GM21737 (cell line): ENCODE data around the gene ATF2.
"Not testable (repeated sequence)": the region's sequence is repeated elsewhere in the genome, so short reads cannot be mapped to it uniquely, and the experiment has no call there.

Experiments
- ATAC-seq: cut with Tn5 transposase; IDR thresholded peaks from one replicate; pipeline ENCODE4 v1.9.1; 2021; ENCODE audit warnings: mild to moderate bottlenecking, moderate library complexity; ENCODE audit not compliant: unreplicated experiment

The ATF2 gene

GRCh38 chr2:175166216-175166824 lies 1.7 kb downstream of the ATF2 start:
- ATAC-seq, result no peak

- ATAC-seq, result no peak
These were observed 3.8 kb downstream of the ATF2 start for GRCh38 chr2:175164235-175164634.

- no peak for ATAC-seq
These were observed 9.1 kb downstream of the ATF2 start for GRCh38 chr2:175158894-175159293.

- ATAC-seq, result no peak
These were observed 11.5 kb downstream of the ATF2 start for GRCh38 chr2:175156534-175156933.

GRCh38 chr2:175154661-175155082 lies 13.3 kb downstream of the ATF2 start:
- ATAC-seq, result peak; percentile 58

- ATAC-seq, result peak; percentile 71
These were observed 15.8 kb downstream of the ATF2 start for GRCh38 chr2:175152242-175152641.

DNA sequence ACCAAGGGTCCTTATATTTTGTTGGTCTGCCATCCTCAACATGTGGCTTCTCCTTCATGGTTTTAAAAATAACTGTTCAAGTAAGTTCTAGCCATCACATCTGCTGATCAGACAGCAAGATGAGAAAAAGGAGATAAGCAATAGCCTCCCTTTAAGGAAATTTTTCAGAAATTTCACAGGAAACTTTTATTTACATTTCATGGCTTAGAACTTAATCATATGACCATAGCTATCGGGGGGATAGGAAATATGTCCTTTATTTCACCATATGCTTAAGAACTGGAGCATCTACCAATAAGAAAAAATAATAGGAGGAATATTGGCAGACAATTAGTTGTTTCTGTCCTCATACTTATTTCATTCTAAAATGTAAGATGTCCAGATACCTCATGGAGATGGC lies 16.2 kb downstream of the ATF2 start:
- ATAC-seq, result no peak

GRCh38 chr2:175147186-175147585 lies 20.8 kb downstream of the ATF2 start:
- ATAC-seq, result no peak

GRCh38 chr2:175143678-175144077 lies 24.3 kb downstream of the ATF2 start:
- no peak for ATAC-seq

DNA sequence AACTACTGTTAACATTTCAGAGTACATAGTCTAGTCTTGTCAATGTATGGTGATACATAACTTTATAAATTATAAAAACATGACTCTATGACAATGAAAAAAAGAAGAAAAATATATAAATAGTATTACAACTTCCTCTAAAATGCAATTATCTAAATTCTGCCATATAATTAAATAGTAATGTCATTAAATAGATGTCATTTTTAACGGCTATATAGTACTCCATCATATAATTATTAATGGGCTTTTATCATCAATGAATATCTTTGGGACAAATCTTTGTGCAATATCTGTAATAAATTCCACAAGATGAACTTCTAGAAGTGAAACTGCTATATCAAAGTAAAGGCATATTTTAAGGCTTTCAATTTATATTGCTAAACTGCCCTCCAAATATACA lies 24.8 kb downstream of the ATF2 start:
- ATAC-seq, result no peak

DNA sequence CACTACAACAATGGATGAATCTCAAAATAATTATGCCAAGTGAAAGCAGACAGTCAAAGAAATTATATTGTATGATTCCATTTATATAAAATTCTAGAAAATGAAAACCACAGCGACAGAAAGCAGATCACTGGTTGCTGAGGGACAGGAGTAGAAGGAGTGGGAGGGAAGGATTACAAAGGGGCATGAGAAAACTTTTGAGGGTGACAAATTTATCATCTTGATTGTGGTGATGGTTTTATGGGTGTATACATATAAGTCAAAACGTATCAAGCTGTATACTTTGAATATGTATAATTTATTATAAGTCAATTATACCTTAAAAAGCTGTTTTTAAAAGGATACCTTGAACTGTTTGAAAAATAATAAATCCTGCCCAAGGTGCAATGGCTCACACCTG lies 27.7 kb downstream of the ATF2 start:
- ATAC-seq, result no peak

- no peak for ATAC-seq
These were observed 30.2 kb downstream of the ATF2 start for GRCh38 chr2:175137793-175138192.

DNA sequence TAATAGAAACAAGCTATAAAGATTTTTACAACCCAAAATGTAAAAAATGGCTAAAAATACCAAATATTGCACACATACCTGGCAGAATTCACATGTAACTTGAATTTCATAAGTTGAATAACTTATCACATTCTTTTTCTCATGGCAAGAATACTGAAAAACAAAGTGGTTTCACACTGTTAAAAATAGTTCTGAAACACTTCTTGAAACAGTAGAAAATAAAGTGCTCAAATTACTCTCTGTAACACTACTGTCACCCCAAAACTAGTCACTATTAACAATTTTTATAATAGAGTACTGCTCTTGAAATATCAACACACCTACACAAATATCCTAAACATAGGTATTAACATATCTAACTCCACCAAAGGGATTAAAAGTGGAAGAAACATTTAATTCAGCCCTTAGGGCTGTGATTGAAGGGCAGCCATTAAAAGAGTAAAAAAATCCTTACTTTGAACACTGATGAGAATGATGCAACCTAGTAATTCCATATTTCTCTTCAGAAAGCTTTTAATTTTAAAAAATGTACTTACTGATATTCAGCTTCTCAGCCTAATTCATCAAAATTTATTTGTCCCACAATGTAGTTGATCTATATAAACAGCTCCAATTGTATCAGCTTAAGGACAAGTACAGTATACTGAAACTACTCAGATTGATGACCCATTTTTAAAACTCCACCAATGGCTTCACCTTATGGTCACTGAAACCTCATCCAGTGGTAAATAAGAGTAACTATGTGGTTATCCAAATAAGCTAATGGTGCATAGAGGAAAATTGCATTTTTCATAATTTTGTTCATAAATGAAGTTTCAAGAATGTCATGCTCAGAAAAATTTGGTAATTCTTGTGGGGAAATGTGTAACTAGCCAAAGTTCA lies 31.4 kb downstream of the ATF2 start:
- peak; percentile 69 for ATAC-seq

DNA sequence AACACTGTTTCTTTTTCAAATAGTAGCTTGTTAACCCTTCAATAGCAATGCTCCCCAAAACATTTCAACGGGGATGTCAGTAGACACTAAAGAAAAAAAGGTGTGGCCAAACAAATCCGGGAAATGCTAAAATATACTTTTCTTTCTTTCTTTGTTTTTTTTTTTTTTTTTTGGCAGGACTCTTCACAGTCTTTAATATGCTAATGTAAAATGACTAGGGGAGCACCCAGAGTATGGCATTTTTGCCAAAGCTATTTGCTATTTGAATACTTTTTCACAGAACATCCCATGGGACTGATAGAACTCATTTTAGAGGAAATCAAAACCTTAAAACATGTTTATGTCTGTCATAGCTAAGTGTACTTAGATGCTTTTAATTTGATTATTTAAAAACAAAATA lies 32.1 kb downstream of the ATF2 start:
- ATAC-seq, result no peak

DNA sequence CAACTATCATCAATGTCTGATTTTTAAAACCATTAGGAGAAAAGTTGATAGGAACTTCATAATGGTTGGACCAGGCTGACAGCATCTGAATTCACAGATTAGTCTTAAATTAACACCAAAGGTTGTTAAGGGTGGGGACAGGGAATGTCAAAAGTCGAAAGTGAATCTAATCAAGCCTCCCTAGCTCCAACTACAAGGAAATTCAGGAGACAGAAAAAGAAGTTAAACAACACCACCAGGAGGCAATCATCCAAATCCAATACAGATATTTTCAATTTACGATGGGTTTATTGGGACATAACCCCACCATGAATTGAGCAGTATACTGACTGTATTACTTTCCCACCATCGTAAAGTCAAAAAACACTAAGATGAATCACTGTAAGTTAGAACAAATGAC lies 32.8 kb downstream of the ATF2 start:
- no peak for ATAC-seq

DNA sequence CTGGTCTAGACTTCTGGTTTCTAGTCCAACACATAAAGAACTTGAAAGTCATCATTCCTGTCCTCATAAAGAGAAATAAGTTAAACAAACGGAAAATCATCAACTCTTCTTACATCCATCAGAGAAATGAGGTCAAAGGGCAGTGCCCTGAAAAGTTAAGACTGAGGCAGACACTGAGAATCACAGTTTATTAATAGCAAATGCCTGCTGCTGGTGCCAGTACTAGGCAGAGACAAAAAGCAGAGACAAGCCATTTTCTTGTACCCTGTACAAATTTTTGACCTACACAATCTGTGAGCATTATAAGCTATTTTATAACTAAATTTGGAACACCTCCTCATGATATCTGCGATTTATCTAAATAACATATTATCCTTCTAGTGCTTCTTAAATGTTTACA lies 36.8 kb downstream of the ATF2 start:
- no peak for ATAC-seq

DNA sequence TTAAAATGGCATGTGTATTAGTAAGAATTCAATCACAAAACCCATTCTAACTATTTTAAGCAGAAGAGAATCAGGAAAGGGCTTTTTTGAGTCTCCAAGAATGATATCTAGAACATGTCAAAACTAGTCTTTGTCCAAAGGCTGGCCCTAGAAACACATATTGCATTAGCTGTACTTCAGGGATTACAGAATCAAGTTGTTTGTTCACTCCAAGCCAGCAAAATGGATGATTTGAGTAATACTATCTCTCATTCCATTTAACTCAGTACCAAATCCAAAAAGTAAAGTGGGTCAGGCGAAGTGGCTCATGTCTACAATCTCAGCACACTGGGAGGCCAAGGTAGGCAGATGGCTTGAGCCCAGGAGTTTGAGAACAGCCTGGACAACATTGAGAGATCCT lies 41.3 kb downstream of the ATF2 start:
- ATAC-seq, result no peak

DNA sequence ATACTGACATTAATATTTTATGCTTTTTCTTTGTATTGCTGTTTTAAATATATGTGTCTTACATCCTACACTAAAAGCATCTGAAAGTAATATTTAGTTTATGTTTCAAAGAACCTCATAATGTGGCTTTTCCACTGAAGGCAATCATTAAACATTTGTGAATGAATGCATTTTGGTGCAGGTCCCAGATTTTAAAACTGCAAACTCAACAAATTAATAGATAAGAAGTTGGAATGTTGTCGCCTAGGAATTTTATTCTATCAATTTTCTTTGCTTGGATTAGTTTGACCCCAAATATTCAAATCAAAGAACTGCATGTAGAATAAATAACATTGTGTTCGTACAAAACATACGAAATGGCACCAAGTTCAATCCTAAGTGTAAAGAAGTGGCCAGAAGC lies 44.7 kb downstream of the ATF2 start:
- ATAC-seq, result no peak

DNA sequence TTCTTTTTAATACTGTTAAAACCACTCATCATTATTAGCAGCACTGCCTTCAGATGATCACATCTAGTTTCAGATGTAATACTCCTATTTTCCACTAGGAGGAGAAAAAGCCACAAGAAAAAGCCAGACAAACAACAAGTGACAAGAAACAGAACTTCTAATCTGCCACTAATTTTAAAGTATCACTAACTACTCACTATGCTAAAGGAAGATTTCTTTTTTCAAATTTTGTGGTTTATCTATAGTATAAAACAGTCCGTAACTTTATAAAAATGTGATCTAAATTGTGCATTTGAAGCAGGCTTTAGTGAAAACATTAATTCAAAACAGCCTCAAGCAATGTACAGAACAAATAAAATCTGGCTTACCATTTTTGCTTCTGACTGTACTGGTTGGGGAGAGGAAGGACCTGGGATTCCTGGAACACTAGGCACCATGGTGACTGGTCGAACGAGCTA lies 56.8 kb downstream of the ATF2 start:
- no peak for ATAC-seq

- not testable (repeated sequence) for ATAC-seq
These were observed 59.9 kb downstream of the ATF2 start for GRCh38 chr2:175108091-175108490.

DNA sequence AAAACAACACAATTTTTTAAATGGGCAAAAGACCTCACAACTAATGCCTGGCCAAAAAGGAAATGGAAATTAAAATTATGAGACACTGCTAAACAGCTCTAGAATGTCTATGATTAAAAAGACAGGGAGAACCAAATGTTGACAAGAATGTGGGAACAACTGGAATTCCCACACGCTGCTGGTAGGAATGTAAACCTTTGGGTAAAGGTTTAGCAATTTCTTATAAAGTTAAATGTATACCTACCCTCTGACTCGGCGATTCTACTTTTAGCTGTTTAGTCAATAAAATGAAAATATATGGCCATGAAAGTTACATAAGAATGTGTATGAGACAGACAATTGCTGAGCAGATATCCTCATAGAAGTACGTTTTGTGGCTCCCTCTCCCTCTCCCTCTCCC lies 60.9 kb downstream of the ATF2 start:
- ATAC-seq, result no peak

GRCh38 chr2:175103191-175103590 lies 64.8 kb downstream of the ATF2 start:
- no peak for ATAC-seq
